Upper lobe of left lung (tissue), 4 donors: ENCODE measurements around the gene DOCK1.

ENCODE experiments used
- CTCF ChIP-seq, 6 experiments: fragments of 450-650 bp in 4 of 6; fragments of 200-600 bp in 2 of 6; sonication (generic) in 2 of 6; IDR thresholded peaks; one replicate each; pipeline ENCODE4 v1.5.1; 2016 to 2019; ENCODE audit warnings: antibody characterized with exemption in 6 of 6
- EP300 ChIP-seq, 4 donors: sonication (generic); formaldehyde crosslinking; IDR thresholded peaks; one replicate each; pipeline ENCODE4 v1.5.1; 2017; ENCODE audit warnings: antibody characterized with exemption in 4 of 4, control low read depth in 2 of 4
- POLR2A ChIP-seq, 4 donors: fragments of 450-650 bp; IDR thresholded peaks; one replicate each; pipeline ENCODE4 v1.5.1; 2016 to 2017; ENCODE audit warnings: antibody characterized with exemption in 4 of 4, mild to moderate bottlenecking in 2 of 4
- POLR2AphosphoS5 ChIP-seq, 2 donors: sonication (generic); formaldehyde crosslinking; IDR thresholded peaks; one replicate each; pipeline ENCODE4 v1.5.1; 2017; ENCODE audit warnings: antibody characterized with exemption in 2 of 2

- TF ChIP-seq CTCF (IDR thresholded peaks at IDR 0.05) (no peak), POLR2A (IDR thresholded peaks at IDR 0.05) (no peak), POLR2AphosphoS5 (IDR thresholded peaks at IDR 0.05) (no peak), EP300 (IDR thresholded peaks at IDR 0.05) (no peak)
These were observed 377.8 kb downstream of the DOCK1 start for GRCh38 chr10:127283017-127283416.
